GM21717 (cell line): Measurements from ENCODE around the gene HOOK1.
"Not testable (repeated sequence)": the region's sequence is repeated elsewhere in the genome, so short reads cannot be mapped to it uniquely, and the experiment has no call there.

Source experiments
- ATAC-seq: cut with Tn5 transposase; IDR thresholded peaks from one replicate; pipeline ENCODE4 v1.9.1; 2021; ENCODE audit warnings: mild to moderate bottlenecking, moderate library complexity; ENCODE audit not compliant: unreplicated experiment

The HOOK1 gene

DNA sequence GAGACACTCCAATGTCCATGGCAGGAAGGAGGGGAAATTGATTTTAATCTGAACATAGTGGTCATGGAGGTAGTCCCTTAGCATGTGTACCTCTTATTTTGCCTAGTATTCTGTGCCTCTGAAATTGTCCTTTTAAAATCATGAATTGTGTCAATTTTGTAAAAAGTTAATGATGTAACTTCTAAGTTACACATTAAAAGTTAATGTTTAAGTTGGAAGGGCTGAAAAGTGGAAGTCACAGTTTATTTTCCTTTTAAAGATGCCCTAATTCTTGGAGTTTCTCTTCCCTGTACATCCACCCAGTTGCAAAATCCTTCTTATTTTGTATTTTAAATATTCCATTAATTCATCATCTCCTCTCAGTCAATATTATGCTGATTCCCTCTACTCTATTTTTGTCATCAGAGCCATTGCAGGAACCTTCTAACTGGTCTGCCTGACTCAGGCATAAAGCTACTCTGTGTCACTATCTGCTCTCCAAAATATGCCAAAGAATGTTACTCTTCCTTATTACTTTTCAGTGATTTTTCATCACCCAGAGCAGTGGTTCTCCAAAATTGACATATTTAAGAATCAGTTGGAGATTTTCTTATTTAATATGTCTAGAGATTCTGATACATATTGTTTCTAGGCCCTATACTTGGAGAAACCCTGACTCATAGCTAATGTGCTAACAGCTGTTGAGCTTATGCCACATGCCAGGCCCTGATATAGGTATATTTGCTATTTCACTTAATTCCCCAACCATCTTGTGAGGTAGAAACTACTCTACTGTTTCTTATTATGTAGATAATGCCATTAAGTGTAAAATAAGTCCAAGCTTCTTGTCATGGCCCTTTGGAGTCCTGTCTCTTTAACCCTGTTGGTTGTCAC lies 5.1 kb downstream of the HOOK1 start:
- no peak for ATAC-seq

DNA sequence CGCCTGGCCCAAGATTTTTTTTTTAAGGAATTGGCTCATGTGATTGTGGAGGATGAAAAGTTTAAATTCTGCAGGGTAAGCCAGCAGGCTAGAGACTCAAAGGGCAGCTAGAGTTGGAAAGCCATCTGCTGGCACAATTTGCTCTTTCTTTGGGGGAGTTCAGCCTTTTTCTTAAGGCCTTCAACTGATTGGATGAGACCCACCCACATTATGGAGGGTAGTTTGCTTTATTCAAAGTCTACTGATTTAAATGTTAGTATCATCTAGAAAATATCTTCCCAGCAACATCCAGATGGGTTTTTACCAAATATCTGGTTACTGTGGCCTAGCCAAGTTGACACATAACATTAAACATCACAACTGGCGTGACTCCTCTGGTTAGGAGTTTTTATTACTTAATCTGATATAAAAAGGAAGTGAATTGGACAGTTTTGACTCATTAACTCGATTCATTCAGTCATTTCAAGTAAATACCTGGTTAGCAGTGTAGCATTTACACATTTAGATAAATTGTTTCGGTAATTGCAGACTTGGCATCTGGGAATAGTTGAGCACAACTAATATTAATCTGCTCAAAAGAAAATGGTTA lies 12.4 kb downstream of the HOOK1 start:
- no peak for ATAC-seq

DNA sequence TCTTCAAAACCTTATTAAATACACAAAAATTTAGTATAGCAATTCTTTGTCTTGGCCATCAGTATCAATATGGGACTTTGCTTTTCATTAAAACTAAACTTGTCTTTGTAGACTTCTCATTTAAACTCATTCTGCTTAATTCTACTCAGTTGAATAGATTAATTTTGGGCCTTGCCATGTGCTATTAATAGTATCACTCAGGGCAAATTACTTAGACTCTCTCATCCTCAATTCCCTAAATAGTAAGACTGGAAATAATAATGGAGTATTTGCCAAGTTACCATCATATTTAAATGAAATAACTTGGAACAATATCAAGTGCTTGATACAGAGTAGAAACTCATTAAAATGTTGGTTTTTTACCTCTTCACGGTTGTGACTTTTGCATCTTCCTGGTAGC lies 13.4 kb downstream of the HOOK1 start:
- no peak for ATAC-seq

DNA sequence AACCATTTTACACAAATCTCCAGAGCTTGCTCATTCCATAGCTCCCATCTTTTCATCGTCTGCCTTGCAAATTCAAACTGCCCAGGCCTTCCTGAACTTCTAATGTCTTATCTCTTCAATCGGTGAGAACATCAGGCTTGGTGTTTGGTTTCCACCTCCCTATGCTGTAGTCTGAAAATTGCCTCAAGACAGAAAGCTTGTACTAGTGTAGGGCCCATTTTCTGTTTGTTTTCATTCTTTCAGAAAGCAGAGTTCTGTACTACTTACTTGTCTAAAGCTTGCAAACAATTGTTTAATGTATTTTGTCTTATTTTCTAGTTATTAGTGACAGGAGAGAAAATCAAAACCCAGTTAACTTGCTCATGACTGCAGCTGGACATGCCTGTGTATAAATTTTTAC lies 16.8 kb downstream of the HOOK1 start:
- no peak for ATAC-seq

DNA sequence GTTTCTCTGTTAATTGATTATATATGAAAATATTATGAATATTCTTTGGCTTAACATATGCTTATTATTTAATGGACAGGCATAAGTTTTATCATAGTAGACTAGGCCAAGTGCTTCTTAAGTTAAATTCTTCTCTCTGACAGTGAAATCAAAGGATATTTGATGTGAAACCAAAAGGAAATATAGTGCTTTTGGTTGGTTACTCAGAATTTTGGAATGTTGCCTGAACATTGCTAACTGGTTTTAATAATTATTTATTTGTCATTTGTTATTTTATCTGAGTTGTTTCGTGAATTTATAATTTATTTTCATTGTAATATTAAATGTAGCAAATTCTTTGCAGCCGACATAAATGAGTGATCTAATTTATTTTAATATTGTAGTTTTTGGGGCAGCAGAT lies 18.3 kb downstream of the HOOK1 start:
- no peak for ATAC-seq

DNA sequence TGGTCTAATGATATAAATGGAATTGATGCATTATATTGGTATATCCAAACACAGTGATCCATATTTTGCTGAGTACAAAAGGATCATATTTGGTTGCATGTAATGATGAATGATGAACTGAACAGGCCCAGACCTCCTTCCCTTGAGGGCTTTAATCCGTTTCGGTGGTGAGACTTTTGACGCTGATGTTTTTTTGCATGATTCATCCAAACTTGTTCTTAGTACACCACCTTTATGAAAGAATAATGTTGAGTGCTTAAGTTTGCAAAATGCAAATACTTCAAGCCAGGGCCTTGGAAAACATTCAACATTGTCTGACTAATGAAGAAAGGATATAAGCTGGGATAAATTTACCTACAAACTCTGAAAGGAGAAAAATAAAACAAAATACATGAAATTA lies 19.2 kb downstream of the HOOK1 start:
- no peak for ATAC-seq

DNA sequence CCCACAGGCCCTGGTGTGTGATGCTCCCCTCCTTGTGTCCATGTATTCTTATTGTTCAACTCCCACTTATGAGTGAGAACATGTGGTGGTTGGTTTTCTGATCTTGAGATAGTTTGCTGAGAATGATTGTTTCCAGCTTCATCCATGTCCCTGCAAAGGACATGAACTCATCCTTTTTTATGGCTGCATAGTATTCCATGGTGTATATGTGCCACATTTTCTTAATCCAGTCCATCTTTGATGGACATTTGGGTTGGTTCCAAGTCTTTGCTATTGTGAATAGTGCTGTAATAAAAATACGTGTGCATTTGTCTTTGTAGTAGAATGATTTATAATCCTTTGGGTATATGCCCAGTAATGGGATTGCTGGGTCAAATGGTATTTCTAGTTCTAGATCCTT lies 23.1 kb downstream of the HOOK1 start:
- ATAC-seq = not testable (repeated sequence)

DNA sequence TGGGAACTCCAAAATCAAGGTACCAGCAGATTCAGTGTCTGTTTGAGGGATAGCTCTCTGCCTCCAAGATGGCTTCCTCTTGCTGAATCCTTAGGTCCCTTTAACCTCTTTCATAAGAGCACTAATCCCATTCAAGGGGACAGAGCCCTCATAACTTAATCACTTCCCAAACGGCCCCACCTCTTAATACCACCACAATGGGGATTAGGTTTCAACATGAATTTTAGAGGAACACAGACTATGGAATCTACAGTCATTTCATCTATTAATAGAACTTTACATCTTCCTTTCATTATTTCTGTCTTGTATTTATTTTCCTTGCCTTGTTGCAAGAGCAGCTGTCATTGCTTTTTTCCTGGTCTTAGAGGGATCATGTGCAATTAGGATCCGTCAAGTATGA lies 30.3 kb downstream of the HOOK1 start:
- ATAC-seq = no peak

DNA sequence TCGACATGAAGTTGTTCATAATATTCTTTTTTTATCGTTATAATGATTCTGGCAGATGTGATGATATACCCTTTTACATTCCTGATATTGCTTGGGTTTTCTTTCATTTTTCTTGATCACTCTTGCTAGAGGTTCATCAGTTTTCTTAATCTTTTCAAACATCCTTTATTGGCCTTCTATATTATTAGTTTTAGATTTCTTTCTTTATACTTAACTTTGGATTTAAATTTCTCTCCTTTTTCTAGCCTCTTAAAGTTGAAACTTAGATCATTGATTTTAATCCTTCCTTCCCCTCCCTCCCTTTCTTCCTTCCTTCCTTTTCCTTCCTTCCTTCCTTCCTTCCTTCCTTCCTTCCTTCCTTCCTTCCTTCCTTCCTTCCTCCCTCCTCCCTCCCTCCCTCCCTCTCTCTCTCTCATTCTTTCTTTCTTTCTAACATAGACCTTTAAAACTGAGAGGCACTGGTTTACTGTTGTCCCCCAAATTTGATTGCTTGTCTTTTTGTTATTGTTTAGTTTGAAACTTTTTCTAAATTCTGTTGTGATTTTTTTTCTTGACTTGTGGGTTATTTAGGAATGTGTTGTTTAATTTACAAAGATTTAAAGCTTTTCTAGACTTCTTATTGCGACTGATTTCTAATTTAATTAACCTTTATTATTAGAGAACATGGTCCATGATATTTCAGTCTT lies 31.6 kb downstream of the HOOK1 start:
- ATAC-seq = no peak

DNA sequence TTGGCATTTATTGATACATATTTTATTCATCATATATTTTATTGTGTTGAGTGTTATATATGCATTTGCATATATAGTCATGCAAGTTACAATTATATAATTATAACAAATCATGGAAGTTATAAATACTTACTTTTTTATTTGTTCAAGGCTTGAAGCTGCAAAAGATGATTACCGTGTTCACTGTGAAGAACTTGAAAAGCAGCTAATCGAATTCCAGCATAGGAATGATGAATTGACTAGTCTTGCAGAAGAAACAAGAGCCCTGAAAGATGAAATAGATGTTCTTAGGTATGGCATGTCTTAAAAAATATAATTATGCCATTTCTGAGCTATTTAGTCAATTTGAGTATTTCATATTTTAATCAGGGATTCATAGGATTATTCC lies 32.1 kb downstream of the HOOK1 start:
- no peak for ATAC-seq

DNA sequence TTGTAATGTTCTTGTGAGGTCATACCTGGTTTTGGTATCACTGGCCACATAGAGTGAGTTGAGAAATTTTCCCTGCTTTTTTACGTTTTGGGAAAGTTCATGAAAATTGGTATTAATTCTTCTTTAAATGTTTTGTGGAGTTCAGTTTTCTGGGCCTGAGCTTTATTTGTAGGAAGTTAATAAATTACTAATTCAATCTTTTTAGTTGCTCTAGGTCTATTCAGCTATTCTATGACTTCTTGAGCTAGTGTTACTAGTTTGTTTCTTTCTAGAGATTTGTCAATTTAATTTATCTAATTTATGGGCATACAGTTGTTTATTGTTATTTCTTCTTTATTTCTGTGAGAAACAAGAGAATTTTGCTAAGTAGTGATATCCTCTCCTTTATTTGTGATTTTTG lies 37.4 kb downstream of the HOOK1 start:
- no peak for ATAC-seq

DNA sequence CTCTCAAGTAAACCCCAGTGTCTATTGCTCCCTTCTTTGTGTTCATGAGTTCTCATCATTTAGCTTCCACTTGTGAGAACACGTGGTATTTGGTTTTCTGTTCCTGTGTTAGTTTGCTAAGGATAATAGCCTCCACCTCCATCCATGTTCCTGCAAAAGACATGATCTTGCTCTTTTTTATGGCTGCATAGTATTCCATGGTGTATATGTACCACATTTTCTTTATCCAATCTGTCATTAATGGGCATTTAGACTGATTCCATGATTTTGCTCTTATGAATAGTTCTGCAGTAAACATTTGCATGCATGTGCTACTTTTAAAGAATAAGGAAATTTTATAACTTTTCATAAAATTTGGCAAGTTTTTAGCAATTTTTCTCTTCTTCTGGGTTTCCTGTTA lies 40.5 kb downstream of the HOOK1 start:
- ATAC-seq = not testable (repeated sequence)

DNA sequence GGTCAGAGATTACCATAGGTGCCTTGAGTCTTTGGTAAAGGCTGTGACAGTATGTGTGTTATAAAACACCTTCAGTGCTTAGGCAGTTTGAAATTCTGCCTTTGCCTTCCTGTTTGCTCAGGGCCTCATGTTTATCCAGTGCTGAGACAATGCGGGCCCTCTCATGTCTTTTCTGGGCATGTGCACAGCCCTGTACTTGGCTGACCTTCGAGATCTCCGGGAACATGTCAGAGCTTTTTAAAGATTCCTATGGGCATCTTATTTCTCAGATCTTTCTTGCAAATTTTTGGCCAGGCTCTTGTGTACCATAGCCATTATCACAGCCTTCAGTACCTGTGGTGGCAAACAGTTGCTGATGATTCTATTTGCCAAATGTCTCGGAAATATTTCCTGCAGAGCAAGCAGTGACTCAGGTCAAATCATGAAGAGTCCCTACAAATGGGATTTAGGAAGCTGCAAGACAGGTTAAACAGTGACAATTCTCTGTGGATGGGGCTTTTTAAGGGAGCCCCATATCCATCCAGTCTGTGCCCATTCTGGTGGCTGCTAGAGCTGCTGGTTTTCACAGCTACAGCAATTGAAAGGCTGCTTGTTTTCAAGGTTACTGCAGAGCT lies 42.1 kb downstream of the HOOK1 start:
- ATAC-seq = no peak

DNA sequence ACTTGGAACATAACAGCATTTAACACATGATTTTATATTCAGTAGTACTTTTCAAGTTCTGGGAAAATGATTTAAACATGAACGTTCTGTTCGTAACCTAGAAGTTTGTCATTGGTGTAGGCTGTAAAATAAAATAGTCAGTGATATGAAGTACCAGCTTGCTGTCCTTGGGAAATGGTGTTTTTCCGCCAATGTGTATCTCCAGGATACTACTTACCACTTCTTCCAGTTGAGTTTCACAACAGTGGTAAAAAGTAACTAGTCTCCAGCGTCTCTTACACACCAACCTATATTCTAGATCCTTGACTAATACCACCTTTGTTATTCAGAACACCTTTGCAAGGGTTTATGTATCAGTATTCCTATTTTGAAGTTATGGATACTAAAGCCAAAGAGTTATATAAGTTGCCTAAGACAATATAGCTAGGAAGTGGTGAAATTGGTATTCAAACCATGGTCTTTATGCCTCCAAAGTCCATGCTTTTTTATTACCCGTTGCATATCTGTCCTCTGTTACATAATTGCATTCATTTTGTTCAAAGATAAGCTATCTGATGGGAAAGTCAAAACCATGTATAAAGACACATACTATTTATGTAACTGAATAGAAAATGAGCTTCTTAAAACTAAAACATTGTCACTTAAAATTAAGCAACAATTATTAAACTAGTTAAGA lies 43.1 kb downstream of the HOOK1 start:
- ATAC-seq = no peak

DNA sequence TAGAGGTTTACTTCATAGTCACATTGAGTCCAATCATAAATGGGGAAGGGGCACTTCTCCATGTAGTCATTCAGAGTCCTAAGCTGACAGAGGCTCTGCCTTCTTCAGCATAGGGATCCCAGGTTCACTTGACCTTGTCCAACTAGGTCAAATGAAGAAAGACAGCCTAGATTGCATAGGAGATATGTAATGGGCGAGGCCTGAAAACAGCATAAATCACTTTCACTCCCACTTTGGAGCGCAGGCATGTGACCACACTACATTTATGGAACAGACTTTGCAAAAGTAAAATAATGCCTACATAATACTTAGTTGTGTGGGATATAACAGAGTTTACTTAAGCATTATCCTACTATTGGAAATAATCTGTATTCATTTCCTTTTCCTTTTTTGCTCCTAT lies 51.7 kb downstream of the HOOK1 start:
- no peak for ATAC-seq

DNA sequence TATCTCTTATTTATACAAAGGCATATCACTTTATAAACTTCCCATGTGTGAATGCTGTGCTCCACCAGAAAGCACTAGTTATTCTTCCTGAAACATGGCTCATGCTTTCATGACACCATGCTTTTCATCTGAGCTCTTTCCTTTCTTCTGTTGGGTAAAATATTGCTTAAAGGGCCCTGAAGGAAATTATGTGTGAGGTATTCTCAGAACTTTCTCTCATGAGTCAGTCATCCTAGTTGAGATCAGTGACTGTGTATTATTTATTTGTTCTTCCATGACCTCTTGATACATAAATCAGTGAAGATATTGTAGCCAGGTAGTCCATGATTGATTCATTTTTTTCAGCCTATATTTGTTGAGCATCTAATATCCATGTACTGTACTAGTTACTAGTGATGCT lies 57.0 kb downstream of the HOOK1 start:
- no peak for ATAC-seq

DNA sequence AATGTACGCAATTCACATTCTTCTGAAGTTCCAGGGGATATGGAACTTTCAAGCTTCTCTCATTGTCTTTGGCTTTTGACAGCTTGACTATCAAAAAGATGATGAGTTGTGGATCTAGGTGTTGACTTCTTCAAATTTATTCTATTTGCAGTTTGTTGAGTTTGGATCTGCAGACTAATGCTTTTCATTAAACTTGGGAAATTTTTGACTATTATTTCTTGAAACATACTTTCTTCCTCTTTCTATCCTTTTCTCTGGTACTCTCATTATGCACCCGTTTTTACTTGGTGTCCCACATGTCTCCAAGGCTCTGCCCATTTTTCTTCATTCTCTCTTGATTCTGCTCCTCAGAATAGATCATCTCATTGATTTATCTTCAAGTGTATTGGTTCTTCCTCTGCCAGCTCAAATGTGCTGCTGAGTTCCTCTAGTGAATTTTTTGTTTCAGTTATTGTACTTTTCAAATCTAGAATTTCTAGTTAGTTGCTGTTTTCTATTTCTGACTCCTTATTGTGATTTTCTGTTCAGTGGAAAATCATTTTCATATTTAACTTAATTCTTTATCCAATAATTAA lies 62.4 kb downstream of the HOOK1 start:
- ATAC-seq = no peak

DNA sequence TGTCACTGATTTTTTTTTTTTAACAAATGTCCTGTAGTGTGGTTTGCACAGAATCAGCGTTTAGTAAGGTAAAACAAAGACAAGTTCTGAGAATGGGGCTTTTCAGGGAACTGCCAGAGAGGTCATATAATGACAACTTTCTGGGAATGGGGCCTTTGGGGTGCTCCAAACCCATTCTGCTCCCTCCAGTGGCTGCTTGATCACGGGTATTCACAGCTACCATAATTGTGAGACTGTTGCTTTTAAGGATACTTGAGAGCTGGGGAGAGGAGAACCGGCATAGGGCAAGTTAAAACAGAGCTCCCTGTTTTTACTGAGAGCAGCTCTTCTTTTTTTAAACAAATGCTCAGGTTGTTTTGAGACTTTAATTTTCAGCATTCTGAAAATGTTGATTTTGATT lies 63.6 kb downstream of the HOOK1 start:
- ATAC-seq = no peak

DNA sequence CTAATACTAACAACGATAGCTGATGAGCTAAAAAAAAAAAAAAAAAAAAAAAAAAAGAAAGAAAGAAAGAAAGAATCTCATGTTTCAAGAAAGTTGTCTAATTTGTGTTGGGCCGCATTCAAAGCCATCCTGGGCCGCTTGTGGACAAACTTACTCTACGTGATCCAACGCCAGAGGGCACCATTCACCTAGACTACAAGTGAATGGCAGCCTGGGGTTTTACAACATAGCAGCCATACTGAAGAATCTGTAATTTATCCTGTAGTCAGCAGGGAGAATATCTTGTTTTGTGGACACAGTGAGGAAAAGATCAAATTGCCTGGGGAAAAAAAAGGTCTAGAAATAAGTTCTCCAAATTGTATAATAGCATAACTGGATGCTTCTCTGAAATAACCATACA lies 64.8 kb downstream of the HOOK1 start:
- peak; percentile 74 for ATAC-seq

DNA sequence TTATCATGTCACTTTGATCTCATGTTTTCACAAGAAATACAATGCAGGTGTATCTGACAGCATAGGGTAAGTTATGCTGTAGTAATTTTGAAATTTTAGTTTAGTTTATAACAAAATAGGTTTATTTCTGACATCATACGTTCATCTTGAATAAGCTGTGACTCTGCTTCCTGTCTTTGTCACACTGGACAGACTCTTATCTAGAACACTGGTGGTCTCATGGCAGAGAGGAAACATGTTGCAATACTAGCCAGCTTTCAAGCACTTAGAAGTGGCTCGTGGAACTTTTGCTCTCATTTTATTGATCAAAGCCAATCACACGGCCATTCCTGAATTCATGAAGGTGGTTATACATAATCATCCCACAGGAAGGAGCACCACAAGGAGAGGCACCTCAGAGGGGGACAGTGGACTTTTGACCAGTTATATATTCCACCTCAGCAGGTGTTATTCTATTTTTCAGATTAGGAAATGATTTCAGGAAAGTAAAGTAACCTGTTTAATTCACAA lies 65.3 kb downstream of the HOOK1 start:
- ATAC-seq = no peak

DNA sequence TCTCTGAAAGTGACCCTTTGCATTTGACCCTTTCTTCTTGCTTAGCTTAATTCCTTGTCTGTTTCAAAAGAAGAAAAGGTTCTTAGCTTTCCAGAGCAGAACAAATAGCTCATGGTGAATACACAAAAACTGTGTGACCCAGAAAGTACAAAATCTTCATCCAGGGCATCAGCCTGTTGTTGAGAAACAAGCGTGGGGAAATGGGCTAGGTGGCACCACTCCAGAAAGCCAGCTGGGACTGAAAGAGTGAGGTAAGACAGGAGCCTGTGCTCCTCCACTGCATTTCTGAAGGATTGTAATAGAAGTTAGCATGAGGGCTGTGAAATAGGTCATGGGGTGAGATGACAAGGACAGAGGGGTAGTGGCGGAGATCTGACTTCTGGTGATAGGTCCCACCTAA lies 66.0 kb downstream of the HOOK1 start:
- ATAC-seq = no peak
